DOHH2 (cell line): ENCODE data around the gene JAK1.

ENCODE experiments used
- CTCF ChIP-seq: fragments of 200-600 bp; sonication (generic); IDR thresholded peaks from one replicate; pipeline ENCODE4 v1.5.1; 2014; ENCODE audit warnings: antibody characterized with exemption, mild to moderate bottlenecking, low read depth, low read length; ENCODE audit not compliant: poor library complexity, severe bottlenecking
- EZH2phosphoT487 ChIP-seq: fragments of 200-600 bp; sonication (generic); IDR thresholded peaks from 2 replicates; pipeline ENCODE4 v1.6.1; 2017; ENCODE audit warnings: borderline replicate concordance, mild to moderate bottlenecking, antibody characterized with exemption, low read length, moderate library complexity, mixed read lengths

- no peak for TF ChIP-seq CTCF
- no peak for TF ChIP-seq EZH2phosphoT487
Measured at GRCh38 chr1:64865105-64865757, 101.1 kb downstream of the JAK1 start.
